Heart left ventricle (tissue), 16 donors: ENCODE results near the gene SOX8. TPM values are rescaled to one million over a fixed set of nuclear protein-coding genes. Genes with fewer than 3 reads are reported as not detected.
A peak's percentile ranks its signal among the peaks of the same experiment; 100 is the strongest.
"Not testable (repeated sequence)": the region's sequence is repeated elsewhere in the genome, so short reads cannot be mapped to it uniquely, and the experiment has no call there.

Experiments used
- ATAC-seq, 4 donors: fragments of 200-7000 bp; cut with Tn5 transposase; one replicate each; pipeline ENCODE4 v1.9.1; 2020 to 2022; ENCODE audit warnings: moderate library complexity in 4 of 4, mild to moderate bottlenecking in 3 of 4, moderate number of reproducible peaks in 1 of 4
- DNase-seq, 5 donors: peaks; one replicate each; pipeline ENCODE4 v3.0.0-alpha.2; 2020
- H3K27ac ChIP-seq, 12 donors: fragments of 200-600 bp; sonication (generic) in 4 of 12; one replicate each; pipeline versions ENCODE4 v1.5.0 to v1.8.0; 2016 to 2022; ENCODE audit warnings: mild to moderate bottlenecking in 2 of 12
- H3K27me3 ChIP-seq, 9 donors: fragments of 200-600 bp; sonication (generic) in 2 of 9; one replicate each; pipeline versions ENCODE4 v1.5.1 to v1.8.0; 2016 to 2022; ENCODE audit warnings: mild to moderate bottlenecking in 3 of 9
- H3K36me3 ChIP-seq, 9 donors: fragments of 200-600 bp; sonication (generic) in 2 of 9; one replicate each; pipeline versions ENCODE4 v1.5.0 to v1.8.0; 2018 to 2022; ENCODE audit warnings: mild to moderate bottlenecking in 2 of 9
- H3K4me1 ChIP-seq, 12 donors: fragments of 200-600 bp; sonication (generic) in 4 of 12; one replicate each; pipeline versions ENCODE4 v1.5.0 to v1.8.0; 2016 to 2022; ENCODE audit warnings: mild to moderate bottlenecking in 3 of 12
- H3K4me3 ChIP-seq, 12 donors: fragments of 200-600 bp; sonication (generic) in 4 of 12; one replicate each; pipeline versions ENCODE4 v1.5.0 to v1.8.0; 2017 to 2022; ENCODE audit warnings: mild to moderate bottlenecking in 9 of 12, moderate library complexity in 4 of 12
- H3K9me3 ChIP-seq, 12 donors: fragments of 200-600 bp; sonication (generic) in 4 of 12; one replicate each; pipeline versions ENCODE4 v1.5.0 to v1.8.0; 2016 to 2022; ENCODE audit warnings: mild to moderate bottlenecking in 1 of 12
- CTCF ChIP-seq, 12 donors: fragments of 200-600 bp; sonication (generic) in 4 of 12; IDR thresholded peaks; one replicate each; pipeline versions ENCODE4 v1.5.0 to v1.8.0; 2018 to 2022; ENCODE audit warnings: antibody characterized with exemption in 12 of 12, mild to moderate bottlenecking in 5 of 12
- POLR2A ChIP-seq, 2 donors: fragments of 450-650 bp; IDR thresholded peaks; one replicate each; pipeline ENCODE4 v1.6.1; 2017; ENCODE audit warnings: antibody characterized with exemption in 2 of 2, mild to moderate bottlenecking in 2 of 2, moderate library complexity in 2 of 2
- WGBS, 4 donors: extraction: QIAGEN DNeasy Blood & Tissue Kit in 2 of 4; methylation state at CpG; one replicate each; pipeline versions ENCODE4 v1.1.5 to v1.1.7; 2013 to 2018; 5-methylcytosine and 5-hydroxymethylcytosine counted together
- intact Hi-C, 10 donors: fragments of 100-400 bp; cut with DNase I; formaldehyde crosslinking; loops; one replicate each; pipeline versions ENCODE4 v1.11.1 to v1.14.2; 2022
- polyA plus RNA-seq, 2 donors: library from polyadenylated mRNA; stranded (reverse); fragments of 200-250 nt; gene quantifications; one replicate each; pipeline ENCODE4 v1.2.3, GENCODE V29; 2013
- total RNA-seq, 9 donors: library from RNA; depleted of rRNA in 2 of 9; stranded (reverse); fragments of >200 nt in 2 of 9; fragmentation: NEBNext Ultra II Directional in 3 of 9; extraction: Animal tissue kit (Norgen Biotek cat#: 25700) in 3 of 9; gene quantifications; one replicate each; pipeline versions ENCODE4 v1.1.0 to v1.2.4, GENCODE V29; 2016 to 2023
- donor health status: ischemic (EF 13 %, LVEDD 7.1; RV severe dilation, severe dysfunction).
- donor health status: healthy with polysubstance abuse.
- donor health status: DM: no; HTN: yes; CAD: no.
- donor health status: DM: no; HTN: no; CAD: no.
- donor health status: ischemic (EF 25% LVEDD 6.9; RV normal size, moderate dysfunction).
- donor health status: ischemic (EF 25% LVEDD 5.7; RV mildly dilated, moderate dysfunction).
- donor health status: healthy.
- donor health status: DM: yes; HTN: yes; CAD: no.
- donor health status: ischemic (EF 35%, LVEDD 5.7; RV mildly dilated, moderate dysfunction).
- donor health status: nonischemic (EF 11% LVEDD 7.7; RV severe dilation, severe dysfunction).
- donor health status: DM: yes; HTN: yes; CAD: no.
- donor health status: PGD.
- donor health status: ischemic (EF 29% LVEDD 5.4; RV normal size, mild dysfunction).
- donor health status: nonischemic (EF 23%, LVEDD 6.1; RV moderate dilation, normal function).

SOX8 gene
- total and polyA plus RNA-seq, 11 donors = 0.44 to 1.3 (median 0.77) TPM

- 96 to 98% (median 97%) methylated on average over 5 of the region's 5 CpGs for WGBS, 4 donors
- no peaks in the 10 kb centered on the region for H3K4me1 ChIP-seq
- H3K36me3 ChIP-seq = peaks cover 0 to 43% (median 13%) of the 10 kb centered on the region in 9 donors
- H3K9me3 ChIP-seq = peaks cover 0 to 26% (median 12%) of the 10 kb centered on the region in 12 donors
- no peaks in the 10 kb centered on the region for H3K27me3 ChIP-seq
- ATAC-seq (no peak), DNase-seq (peak in 1 of 5 donors; percentile 1)
- no peak overlapping the region for H3K27ac ChIP-seq
- intact Hi-C loops = no loop called here
- H3K4me3 ChIP-seq = no peak overlapping the region
- TF ChIP-seq POLR2A (IDR thresholded peaks at IDR 0.05) (no peak), CTCF (IDR thresholded peaks at IDR 0.05) (no peak)
Measured at GRCh38 chr16:943971-944370, 37.6 kb upstream of the SOX8 start.

DNA sequence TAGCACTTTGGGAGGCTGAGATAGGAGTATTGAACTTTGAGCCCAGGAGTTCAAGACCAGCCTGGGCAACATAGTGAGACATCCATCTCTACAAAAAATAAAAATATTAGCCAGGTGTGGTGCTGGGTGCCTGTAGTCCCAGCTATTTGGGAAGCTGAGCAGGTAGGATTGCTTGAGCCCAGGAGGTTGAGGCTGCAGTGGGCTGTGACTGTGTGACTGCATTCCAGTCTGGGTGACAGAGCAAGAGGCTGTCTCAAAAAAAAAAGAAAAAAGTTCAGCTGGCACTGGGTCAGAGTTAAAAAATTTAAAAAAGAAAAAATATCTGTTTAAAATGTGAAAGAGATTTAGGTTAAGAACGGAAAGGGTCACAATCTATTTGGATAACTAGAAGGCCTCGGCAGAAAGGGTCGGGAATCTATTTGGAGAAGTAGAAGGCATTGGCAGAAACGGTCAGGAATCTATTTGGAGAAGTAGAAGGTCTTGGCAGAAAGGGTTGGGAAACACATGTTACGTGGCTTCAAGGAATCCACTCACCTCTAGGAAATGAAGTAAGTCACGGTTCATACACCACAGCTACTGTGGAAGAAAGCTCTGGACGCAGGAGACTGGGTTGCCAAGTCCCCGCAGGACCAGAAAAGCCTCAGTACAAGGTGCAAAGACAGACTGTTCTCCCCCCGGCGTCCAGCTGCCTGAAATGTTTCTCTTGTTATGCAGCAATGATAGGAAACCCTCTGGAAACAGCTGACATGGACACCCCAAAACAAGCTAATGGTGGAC, 36.1 kb upstream of the SOX8 start:
- Histone ChIP-seq H3K9me3 (peaks cover 0 to 25% (median 12%) of the 10 kb centered on the region in 12 donors), H3K4me3 (no peak overlapping the region), H3K27ac (no peak overlapping the region), H3K4me1 (no peaks in the 10 kb centered on the region), H3K27me3 (no peaks in the 10 kb centered on the region), H3K36me3 (peaks cover 0 to 42% (median 13%) of the 10 kb centered on the region in 9 donors)
- intact Hi-C loops = no loop called here
- WGBS, 4 donors = 68 to 94% (median 92%) methylated on average over 10 of the region's 10 CpGs
- DNase-seq (peak in 1 of 5 donors; percentile 6), ATAC-seq (no peak)
- TF ChIP-seq POLR2A (IDR thresholded peaks at IDR 0.05) (no peak), CTCF (IDR thresholded peaks at IDR 0.05) (no peak)

DNA sequence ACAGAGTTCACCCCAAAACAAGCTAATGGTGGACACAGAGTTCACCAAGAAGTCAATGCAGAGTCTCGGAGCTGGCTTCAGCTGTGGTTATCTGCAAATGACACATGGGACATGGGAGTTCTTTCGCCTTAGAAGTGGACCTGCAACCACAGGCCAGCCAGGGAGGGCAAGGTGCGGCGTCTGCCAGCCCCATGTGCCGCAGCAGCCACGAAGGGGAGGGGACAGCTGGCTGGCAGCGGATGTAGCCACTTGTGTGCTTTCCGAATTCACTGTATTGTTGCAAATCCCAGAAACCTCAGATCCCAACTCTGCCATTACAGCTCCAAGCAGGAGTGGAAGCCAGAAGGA, 35.5 kb upstream of the SOX8 start:
- peak in 1 of 5 donors; percentile 7 for DNase-seq
- Histone ChIP-seq H3K27me3 (no peaks in the 10 kb centered on the region), H3K36me3 (peaks cover 0 to 38% (median 13%) of the 10 kb centered on the region in 9 donors), H3K27ac (no peak overlapping the region), H3K4me1 (no peaks in the 10 kb centered on the region), H3K4me3 (no peak overlapping the region), H3K9me3 (peaks cover 0 to 19% (median 12%) of the 10 kb centered on the region in 12 donors)
- ATAC-seq = no peak
- WGBS, 4 donors = 96 to 100% (median 97%) methylated on average over 7 to 8 of the region's 8 CpGs
- intact Hi-C loops = no loop called here
- TF ChIP-seq CTCF (IDR thresholded peaks at IDR 0.05) = no peak
- no peak for TF ChIP-seq POLR2A (IDR thresholded peaks at IDR 0.05)

DNA sequence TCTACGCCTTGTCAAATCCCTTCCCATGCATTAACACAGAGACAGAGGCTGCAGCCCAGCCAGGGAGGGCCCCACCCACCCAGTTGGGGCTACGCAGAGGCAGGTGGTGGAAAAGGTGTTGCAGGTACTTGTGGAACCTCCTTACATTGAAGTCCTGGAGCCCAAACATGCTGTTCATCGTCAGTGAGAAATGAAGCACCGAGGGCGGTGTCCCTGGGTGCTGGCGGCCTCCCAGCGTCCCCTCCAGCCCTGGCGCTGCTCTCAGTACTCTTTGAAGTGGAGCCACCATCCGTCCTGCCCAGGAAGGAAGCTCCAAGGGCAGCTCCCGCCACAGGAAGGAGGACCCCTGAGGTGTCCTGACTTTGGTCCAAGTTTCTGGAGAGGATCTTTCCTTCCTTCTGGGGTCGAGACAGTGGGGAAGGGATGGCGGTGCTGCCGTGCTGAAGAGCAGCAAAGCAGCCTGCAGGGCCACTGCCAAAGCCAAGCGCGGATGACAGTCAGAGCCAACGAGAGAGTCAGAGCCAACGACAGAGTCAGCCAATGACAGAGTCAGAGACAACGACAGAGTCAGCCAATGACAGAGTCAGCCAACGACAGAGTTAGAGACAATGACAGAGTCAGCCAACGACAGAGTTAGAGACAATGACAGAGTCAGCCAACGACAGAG, 34.2 kb upstream of the SOX8 start:
- Histone ChIP-seq H3K4me1 (no peaks in the 10 kb centered on the region), H3K4me3 (no peak overlapping the region), H3K36me3 (peaks cover 0 to 41% (median 19%) of the 10 kb centered on the region in 9 donors), H3K9me3 (peaks cover 0 to 5% (median 0%) of the 10 kb centered on the region in 12 donors), H3K27me3 (no peaks in the 10 kb centered on the region), H3K27ac (no peak overlapping the region)
- DNase-seq = peak in 1 of 5 donors; percentile 5
- TF ChIP-seq POLR2A (IDR thresholded peaks at IDR 0.05) (no peak), CTCF (IDR thresholded peaks at IDR 0.05) (no peak)
- WGBS, 4 donors = 81 to 87% (median 83%) methylated on average over 21 of the region's 21 CpGs
- intact Hi-C loops = no loop called here
- no peak for ATAC-seq

- H3K27me3 ChIP-seq, H3K27ac ChIP-seq, H3K4me1 ChIP-seq, ATAC-seq, H3K9me3 ChIP-seq, H3K4me3 ChIP-seq, intact Hi-C loops: not testable (repeated sequence)
- WGBS, 4 donors = 79 to 94% (median 89%) methylated on average over 17 of the region's 17 CpGs
- H3K36me3 ChIP-seq = peaks cover 0 to 43% (median 19%) of the 10 kb centered on the region in 9 donors
- peak in 1 of 5 donors; percentile 9 for DNase-seq
Measured at GRCh38 chr16:947922-948303, 33.7 kb upstream of the SOX8 start.

- H3K27ac ChIP-seq, H3K9me3 ChIP-seq, H3K4me3 ChIP-seq, ATAC-seq, H3K27me3 ChIP-seq, intact Hi-C loops, H3K4me1 ChIP-seq: not testable (repeated sequence)
- 83 to 88% (median 85%) methylated on average over 14 to 18 of the region's 18 CpGs for WGBS, 4 donors
- peaks cover 0 to 43% (median 19%) of the 10 kb centered on the region in 9 donors for H3K36me3 ChIP-seq
- DNase-seq = peak in 1 of 5 donors; percentile 3
Measured at GRCh38 chr16:948767-949166, 32.8 kb upstream of the SOX8 start.
